Measurements from ENCODE around the gene PRKN. TPM values are rescaled to one million over a fixed set of nuclear protein-coding genes. Genes with fewer than 3 reads are reported as not detected.

The PRKN gene
- total and polyA plus RNA-seq, 2 donors (not counting 3 experiments of a cell fraction or from before 2014, with no cell fraction given) = 0.06 TPM; not detected in 1

GRCh38 chr6:162238675-162239074 lies 488.9 kb downstream of the PRKN start:
- intact Hi-C loops (cut with micrococcal nuclease) = no loop called here
- Histone ChIP-seq H3K27ac (ENCODE audit: insufficient read depth, low read depth, low read length) (no peak overlapping the region), H3K4me1 (ENCODE audit: control insufficient read depth, extremely low read depth, insufficient read depth, low read length) (no peaks in the 10 kb centered on the region), H4K20me1 (replicated peaks; ENCODE audit: control insufficient read depth, extremely low read depth, insufficient read depth, low read length) (no peaks in the 10 kb centered on the region), H3K4me2 (ENCODE audit: insufficient read depth, low read length) (no peak overlapping the region), H3K79me2 (ENCODE audit: control insufficient read depth, insufficient read depth, low read length) (no peaks in the 10 kb centered on the region), H3K4me3 (replicated peaks in 1 of 3; ENCODE audit: insufficient read depth in 1 of 3, low read depth in 1 of 3, low read length in 3 of 3) (no peak overlapping the region), H3K9ac (replicated peaks; ENCODE audit: extremely low read depth, insufficient read depth, low read length) (no peak overlapping the region), H2AFZ (ENCODE audit: low read depth, low read length) (no peak overlapping the region), H3K36me3 (ENCODE audit: control insufficient read depth in 2 of 2, extremely low read depth in 1 of 2, insufficient read depth in 2 of 2, low read length in 2 of 2) (no peaks in the 10 kb centered on the region), H3K27me3 (ENCODE audit: control insufficient read depth in 2 of 2, insufficient read depth in 2 of 2, low read length in 2 of 2) (no peaks in the 10 kb centered on the region), H3K9me3 (replicated peaks; ENCODE audit: control insufficient read depth, insufficient read depth, low read length) (no peaks in the 10 kb centered on the region), H3K9me1 (replicated peaks; ENCODE audit: control insufficient read depth, extremely low read depth, insufficient read depth, low read length) (no peaks in the 10 kb centered on the region)
- dilution Hi-C loops (cut with MboI; ENCODE audit: extremely low pct_ligation_motif_present, low sequenced_read_pairs) = no loop called here
- no peak for TF ChIP-seq GATA2 (IDR thresholded peaks at IDR 0.05; ENCODE audit: insufficient read depth, insufficient read length, low read depth, low read length)
- TF ChIP-seq MYC (IDR thresholded peaks at IDR 0.05; ENCODE audit: low read depth, low read length) = no peak
- no peak for TF ChIP-seq POLR2AphosphoS5 (IDR thresholded peaks at IDR 0.05; ENCODE audit: insufficient read depth, low read depth, low read length)
- no TSS peak for BruUV-seq (replicated peaks)
- POLR2A ChIA-PET = no interaction called here
- CTCF ChIA-PET = no interaction called here
- FAIRE-seq (no peak), DNase-seq (ENCODE audit: low read depth, low spot score) (no peak)

- H3K4me3 ChIP-seq (replicated peaks in 1 of 3; ENCODE audit: insufficient read depth in 1 of 3, low read depth in 1 of 3, low read length in 3 of 3) = no peak overlapping the region
- H3K4me2 ChIP-seq (ENCODE audit: insufficient read depth, low read length) = no peak overlapping the region
- no peak for FAIRE-seq
- CTCF ChIA-PET = no interaction called here
- no peaks in the 10 kb centered on the region for H3K4me1 ChIP-seq (ENCODE audit: control insufficient read depth, extremely low read depth, insufficient read depth, low read length)
- intact Hi-C loops (cut with micrococcal nuclease) = no loop called here
- no peak overlapping the region for H2AFZ ChIP-seq (ENCODE audit: low read depth, low read length)
- H3K79me2 ChIP-seq (ENCODE audit: control insufficient read depth, insufficient read depth, low read length) = no peaks in the 10 kb centered on the region
- H3K9ac ChIP-seq (replicated peaks; ENCODE audit: extremely low read depth, insufficient read depth, low read length) = no peak overlapping the region
- no peaks in the 10 kb centered on the region for H3K9me1 ChIP-seq (replicated peaks; ENCODE audit: control insufficient read depth, extremely low read depth, insufficient read depth, low read length)
- no peaks in the 10 kb centered on the region for H4K20me1 ChIP-seq (replicated peaks; ENCODE audit: control insufficient read depth, extremely low read depth, insufficient read depth, low read length)
- no peaks in the 10 kb centered on the region for H3K9me3 ChIP-seq (replicated peaks; ENCODE audit: control insufficient read depth, insufficient read depth, low read length)
- no peaks in the 10 kb centered on the region for H3K27me3 ChIP-seq (ENCODE audit: control insufficient read depth in 2 of 2, insufficient read depth in 2 of 2, low read length in 2 of 2)
- no peak overlapping the region for H3K27ac ChIP-seq (ENCODE audit: insufficient read depth, low read depth, low read length)
- DNase-seq (ENCODE audit: low read depth, low spot score) = no peak
- BruUV-seq (replicated peaks) = no TSS peak
- dilution Hi-C loops (cut with MboI; ENCODE audit: extremely low pct_ligation_motif_present, low sequenced_read_pairs) = no loop called here
- H3K36me3 ChIP-seq (ENCODE audit: control insufficient read depth in 2 of 2, extremely low read depth in 1 of 2, insufficient read depth in 2 of 2, low read length in 2 of 2) = no peaks in the 10 kb centered on the region
- POLR2A ChIA-PET = no interaction called here
- TF ChIP-seq EZH2 (IDR thresholded peaks at IDR 0.05; ENCODE audit: borderline replicate concordance, low read depth, low read length, severe bottlenecking) (no peak), GATA2 (IDR thresholded peaks at IDR 0.05; ENCODE audit: insufficient read depth, insufficient read length, low read depth, low read length) (no peak), POLR2AphosphoS5 (IDR thresholded peaks at IDR 0.05; ENCODE audit: insufficient read depth, low read depth, low read length) (no peak), POLR2A (IDR thresholded peaks at IDR 0.05; ENCODE audit: low read depth, low read length) (no peak), MYC (IDR thresholded peaks at IDR 0.05; ENCODE audit: low read depth, low read length) (no peak), CTCF (IDR thresholded peaks at IDR 0.05; ENCODE audit: extremely low read depth in 1 of 2, insufficient read depth in 1 of 2, low read depth in 1 of 2, low read length in 2 of 2) (no peak), FOS (IDR thresholded peaks at IDR 0.05; ENCODE audit: borderline replicate concordance, insufficient read depth, low read length) (no peak), JUN (IDR thresholded peaks at IDR 0.05; ENCODE audit: borderline replicate concordance, insufficient read depth, insufficient read length, low read depth) (no peak), MAX (IDR thresholded peaks at IDR 0.05; ENCODE audit: insufficient read depth, insufficient read length) (no peak)
These were observed 490.2 kb downstream of the PRKN start for GRCh38 chr6:162237331-162237730.

Measured in endothelial cell of umbilical vein (primary cell).